Pancreas (tissue), 10 donors: ENCODE data around the gene MRC1. TPM values are rescaled to one million over a fixed set of nuclear protein-coding genes. Genes with fewer than 3 reads are reported as not detected.

Source experiments
- ATAC-seq, 4 donors: fragments of 200-7000 bp; cut with Tn5 transposase; one replicate each; pipeline versions ENCODE4 v1.8.0 to v1.9.1; 2020; ENCODE audit warnings: mild to moderate bottlenecking in 4 of 4, moderate library complexity in 4 of 4
- DNase-seq, 6 donors: peaks; one replicate each; pipeline ENCODE4 v3.0.0-alpha.2; 2020
- FAIRE-seq: peaks from 2 replicates; lab custom pipeline; 2012; peaks lifted over from hg19 to GRCh38; lab: Jason Lieb, UNC
- H3K27ac ChIP-seq, 4 donors: fragments of 200-600 bp; sonication (generic); 1 replicate in 3 of 4; 2 replicates in 1 of 4; pipeline versions ENCODE4 v1.5.0 to v1.8.0; 2020
- H3K27me3 ChIP-seq, 4 donors: fragments of 200-600 bp; one replicate each; pipeline ENCODE4 v1.8.0; 2021
- H3K36me3 ChIP-seq, 3 donors: fragments of 200-600 bp; sonication (generic) in 1 of 3; one replicate each; pipeline versions ENCODE4 v1.5.0 to v1.8.0; 2020 to 2021
- H3K4me1 ChIP-seq, 3 donors: fragments of 200-600 bp; one replicate each; pipeline ENCODE4 v1.8.0; 2021
- H3K4me3 ChIP-seq, 4 donors: fragments of 200-600 bp; sonication (generic) in 2 of 4; one replicate each; pipeline versions ENCODE4 v1.5.0 to v1.8.0; 2020 to 2021
- H3K9me3 ChIP-seq, 4 donors: fragments of 200-600 bp; one replicate each; pipeline ENCODE4 v1.8.0; 2021
- CTCF ChIP-seq, 4 donors: fragments of 200-600 bp; sonication (generic) in 3 of 4; IDR thresholded peaks; one replicate each; pipeline versions ENCODE4 v1.5.0 to v1.8.0; 2021; ENCODE audit warnings: antibody characterized with exemption in 4 of 4
- WGBS, 2 donors: extraction: QIAGEN DNeasy Blood & Tissue Kit; methylation state at CpG; one replicate each; pipeline ENCODE4 v1.1.7; 2013; 5-methylcytosine and 5-hydroxymethylcytosine counted together
- intact Hi-C, 3 donors: fragments of 100-400 bp; cut with DNase I; formaldehyde crosslinking; loops; one replicate each; pipeline versions ENCODE4 v1.11.1 to v1.14.2; 2022
- polyA plus RNA-seq, 2 donors: library from polyadenylated mRNA; stranded (reverse); fragments of 200-250 nt; gene quantifications; one replicate each; pipeline ENCODE4 v1.2.3, GENCODE V29; 2013
- total RNA-seq, 6 donors: library from RNA; stranded (reverse); fragmentation: NEBNext Ultra II Directional in 4 of 6; extraction: Animal tissue kit (Norgen Biotek cat#: 25700) in 4 of 6; gene quantifications; one replicate each; pipeline versions ENCODE4 v1.2.1 to v1.2.4, GENCODE V29; 2021 to 2023
- donor health status: healthy with polysubstance abuse.
- donor health status: DM: no; HTN: no; CAD: no; lungs with moderate emphysema.
- donor health status: DM: no; HTN: no; CAD: no.
- donor health status: control.
- donor health status: control.
- donor health status: Bipolar disorder and iron deficiency.
- donor health status: DM: yes; HTN: yes; CAD: no.
- donor health status: DM: no; HTN: no; CAD: no.
- donor health status: DM: no; HTN: no; CAD: no.
- donor health status: DM: yes; HTN: yes; CAD: no.

The MRC1 gene
- total and polyA plus RNA-seq, 8 donors = 1.2 to 23.6 (median 3.1) TPM

- no peak overlapping the region for H3K4me3 ChIP-seq
- ATAC-seq (peak in 1 of 4 donors; percentile 13), DNase-seq (no peak), FAIRE-seq (no peak)
- no peak overlapping the region for H3K27ac ChIP-seq
- H3K27me3 ChIP-seq = no peaks in the 10 kb centered on the region
- H3K9me3 ChIP-seq = no peaks in the 10 kb centered on the region
- 67 to 68% methylated on average over 2 of the region's 2 CpGs for WGBS, 2 donors
- no peak for TF ChIP-seq CTCF (IDR thresholded peaks at IDR 0.05)
- no peaks in the 10 kb centered on the region for H3K36me3 ChIP-seq
- intact Hi-C loops = loop anchor here in 1 of 3 donors (5.0 kb wide), 1 partner anchor 262 kb away; no protein-coding TSS in a partner anchor
- peaks cover 0 to 6% (median 0%) of the 10 kb centered on the region in 3 donors for H3K4me1 ChIP-seq
These were observed 64.8 kb downstream of the MRC1 start for GRCh38 chr10:17873946-17874345.

DNA sequence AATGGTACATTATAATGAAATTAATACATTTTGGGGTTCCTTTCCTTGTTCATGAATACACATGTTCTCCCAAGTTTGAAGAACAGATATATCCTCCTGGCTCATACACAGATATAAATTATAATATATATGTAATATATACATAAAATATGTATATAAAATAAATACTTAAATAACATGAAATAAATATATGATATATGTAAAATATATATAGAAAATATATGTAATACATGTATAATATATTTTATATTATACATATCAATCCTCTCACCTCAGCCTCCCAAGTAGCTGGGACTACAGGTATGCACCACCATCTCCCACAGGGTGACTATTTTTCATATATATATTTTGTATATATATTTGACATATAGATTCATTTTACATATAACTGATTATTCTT lies 68.0 kb downstream of the MRC1 start:
- peak; percentile 73 for FAIRE-seq

DNA sequence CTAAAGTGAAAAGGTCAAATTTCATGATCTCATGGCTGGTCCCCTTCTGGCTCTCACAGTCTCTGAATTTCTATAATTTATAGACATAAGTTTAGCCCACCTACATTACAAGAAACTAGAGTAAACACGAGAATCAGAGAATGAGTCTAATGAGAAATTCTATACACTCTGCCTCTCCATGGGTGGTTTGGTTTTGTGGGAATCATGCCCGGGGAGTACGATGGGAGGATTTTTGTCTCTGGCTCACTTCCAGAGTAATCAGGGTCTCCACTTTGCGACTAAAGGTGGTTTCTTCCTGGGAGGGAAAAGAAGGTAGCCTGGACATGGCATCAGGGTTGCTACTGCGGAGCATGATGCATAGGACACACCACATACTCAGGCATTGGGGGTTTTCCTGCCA lies 69.7 kb downstream of the MRC1 start:
- H3K27ac ChIP-seq = no peak overlapping the region
- no peaks in the 10 kb centered on the region for H3K27me3 ChIP-seq
- FAIRE-seq (no peak), ATAC-seq (no peak), DNase-seq (no peak)
- H3K4me3 ChIP-seq = no peak overlapping the region
- 77 to 81% methylated on average over 5 of the region's 5 CpGs for WGBS, 2 donors
- no peaks in the 10 kb centered on the region for H3K9me3 ChIP-seq
- intact Hi-C loops = no loop called here
- H3K4me1 ChIP-seq = no peaks in the 10 kb centered on the region
- H3K36me3 ChIP-seq = no peaks in the 10 kb centered on the region
- no peak for TF ChIP-seq CTCF (IDR thresholded peaks at IDR 0.05)

More for the DNA sequence above, 68.0 kb downstream of the MRC1 start:
- ATAC-seq (no peak), DNase-seq (no peak)
- H3K9me3 ChIP-seq = no peaks in the 10 kb centered on the region
- TF ChIP-seq CTCF (IDR thresholded peaks at IDR 0.05) = no peak
- peaks cover 0 to 6% (median 0%) of the 10 kb centered on the region in 3 donors for H3K4me1 ChIP-seq
- no peak overlapping the region for H3K4me3 ChIP-seq
- no peaks in the 10 kb centered on the region for H3K27me3 ChIP-seq
- intact Hi-C loops = no loop called here
- no peaks in the 10 kb centered on the region for H3K36me3 ChIP-seq
- no peak overlapping the region for H3K27ac ChIP-seq

GRCh38 chr10:17880601-17881000 lies 71.5 kb downstream of the MRC1 start:
- no peak overlapping the region for H3K4me3 ChIP-seq
- intact Hi-C loops = no loop called here
- no peak for TF ChIP-seq CTCF (IDR thresholded peaks at IDR 0.05)
- H3K27me3 ChIP-seq = no peaks in the 10 kb centered on the region
- H3K36me3 ChIP-seq = no peaks in the 10 kb centered on the region
- FAIRE-seq (no peak), ATAC-seq (no peak), DNase-seq (no peak)
- H3K4me1 ChIP-seq = no peaks in the 10 kb centered on the region
- 79 to 88% methylated on average over 3 of the region's 3 CpGs for WGBS, 2 donors
- no peak overlapping the region for H3K27ac ChIP-seq
- no peaks in the 10 kb centered on the region for H3K9me3 ChIP-seq

DNA sequence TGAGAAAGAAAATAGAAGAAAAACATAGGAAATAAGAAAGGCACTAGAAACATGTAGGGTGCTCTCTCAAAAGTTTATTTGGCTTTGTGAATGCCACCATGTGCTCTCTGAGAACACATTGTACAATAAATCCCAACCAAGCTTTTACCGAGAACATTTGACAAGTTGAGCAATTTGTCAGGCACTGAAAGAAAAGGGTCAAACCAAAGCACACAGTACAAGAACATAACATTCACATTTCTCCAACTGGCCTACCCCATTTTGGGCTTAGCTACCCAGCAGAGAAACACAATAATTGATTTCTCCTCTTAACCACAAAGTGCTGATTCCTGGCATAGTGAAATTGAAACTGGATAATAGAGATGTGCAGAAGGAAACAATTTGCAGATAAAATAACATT lies 73.4 kb downstream of the MRC1 start:
- Histone ChIP-seq H3K36me3 (no peaks in the 10 kb centered on the region), H3K4me3 (no peak overlapping the region), H3K27ac (peak overlapping the region in 1 of 4 donors; percentile 4), H3K4me1 (no peaks in the 10 kb centered on the region), H3K9me3 (no peaks in the 10 kb centered on the region), H3K27me3 (no peaks in the 10 kb centered on the region)
- 26 to 34% methylated on average over 1 of the region's 1 CpG for WGBS, 2 donors
- intact Hi-C loops = no loop called here
- FAIRE-seq = no peak
- TF ChIP-seq CTCF (IDR thresholded peaks at IDR 0.05) = no peak
- ATAC-seq = peak in 3 of 4 donors; percentile 12 to 79 (median 44)
- no peak for DNase-seq
